ENCODE measurements around the gene CACNA1G. TPM values are rescaled to one million over a fixed set of nuclear protein-coding genes. Genes with fewer than 3 reads are reported as not detected.

The CACNA1G gene
- total RNA-seq, 1 donor from 2014 or later, result 0.05 TPM

DNA sequence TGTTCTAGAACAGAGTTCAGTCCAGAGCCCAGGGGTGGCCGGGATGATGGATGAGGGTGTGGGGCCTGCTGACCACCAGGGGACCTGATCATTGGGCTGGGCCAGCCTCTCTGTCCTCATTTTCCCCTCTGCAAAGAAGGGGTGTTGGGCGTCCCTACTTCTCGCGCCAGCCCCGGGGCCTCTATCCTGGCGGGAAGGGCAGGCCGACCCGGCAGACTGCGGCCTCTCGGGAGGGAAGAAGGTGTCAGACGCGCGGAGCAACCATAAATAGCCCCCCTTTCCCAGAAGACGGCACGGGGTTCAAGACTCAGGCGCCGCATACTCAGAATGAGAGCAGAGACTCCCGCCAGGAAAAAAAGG, 2.0 kb upstream of the CACNA1G start:
- no peaks in the 10 kb centered on the region for H3K36me3 Mint-ChIP-seq (ENCODE audit: low read depth)
- H3K27me3 Mint-ChIP-seq (ENCODE audit: insufficient read depth), result peaks cover 45% of the 10 kb centered on the region
- DNase-seq (ENCODE audit: low spot score), result no peak
- intact Hi-C loops (cut with micrococcal nuclease), result no loop called here
- H3K4me3 Mint-ChIP-seq, result peak overlapping the region; percentile 12
- peaks cover 11% of the 10 kb centered on the region for H3K4me1 Mint-ChIP-seq (ENCODE audit: low read depth)
- H3K27ac Mint-ChIP-seq, result no peak overlapping the region
- H3K9me3 Mint-ChIP-seq, result no peaks in the 10 kb centered on the region

DNA sequence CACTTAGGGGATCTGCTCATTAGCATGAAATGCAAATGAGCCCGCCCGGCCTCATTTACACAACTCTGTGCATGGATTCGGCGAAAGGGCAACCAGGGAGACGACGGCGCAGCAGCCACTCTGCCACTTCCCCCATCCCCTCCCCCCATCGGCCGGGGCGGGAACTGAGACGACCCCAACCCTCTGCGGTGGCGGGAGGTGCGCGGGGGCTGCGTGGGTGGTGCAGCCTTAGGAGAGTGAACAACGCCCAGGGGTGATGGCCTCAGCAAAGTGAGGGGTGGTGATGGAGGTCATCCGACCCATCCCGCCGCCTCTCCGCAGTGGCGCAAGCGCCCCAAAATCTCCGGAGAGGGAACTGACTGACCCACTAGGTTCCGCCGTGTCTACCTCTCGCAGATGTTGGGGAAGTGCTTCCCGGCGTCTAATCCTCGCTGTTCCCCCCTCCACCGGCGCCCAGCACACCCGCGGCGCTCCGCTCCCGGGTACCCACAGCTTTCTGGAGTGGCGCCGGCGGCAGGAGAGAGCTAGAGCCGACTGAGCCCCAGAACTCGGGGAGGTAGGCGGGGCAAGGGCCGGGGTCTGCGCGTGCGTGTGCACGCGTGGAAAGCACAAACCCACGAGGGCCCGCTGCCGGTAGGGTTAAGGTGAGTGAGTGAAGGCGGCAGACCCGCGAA, 1.4 kb upstream of the CACNA1G start:
- Mint-ChIP-seq H3K4me3 (no peak overlapping the region), H3K27ac (no peak overlapping the region), H3K27me3 (ENCODE audit: insufficient read depth) (peaks cover 48% of the 10 kb centered on the region), H3K4me1 (ENCODE audit: low read depth) (peaks cover 11% of the 10 kb centered on the region), H3K36me3 (ENCODE audit: low read depth) (no peaks in the 10 kb centered on the region), H3K9me3 (no peaks in the 10 kb centered on the region)
- intact Hi-C loops (cut with micrococcal nuclease), result no loop called here
- no peak for DNase-seq (ENCODE audit: low spot score)

DNA sequence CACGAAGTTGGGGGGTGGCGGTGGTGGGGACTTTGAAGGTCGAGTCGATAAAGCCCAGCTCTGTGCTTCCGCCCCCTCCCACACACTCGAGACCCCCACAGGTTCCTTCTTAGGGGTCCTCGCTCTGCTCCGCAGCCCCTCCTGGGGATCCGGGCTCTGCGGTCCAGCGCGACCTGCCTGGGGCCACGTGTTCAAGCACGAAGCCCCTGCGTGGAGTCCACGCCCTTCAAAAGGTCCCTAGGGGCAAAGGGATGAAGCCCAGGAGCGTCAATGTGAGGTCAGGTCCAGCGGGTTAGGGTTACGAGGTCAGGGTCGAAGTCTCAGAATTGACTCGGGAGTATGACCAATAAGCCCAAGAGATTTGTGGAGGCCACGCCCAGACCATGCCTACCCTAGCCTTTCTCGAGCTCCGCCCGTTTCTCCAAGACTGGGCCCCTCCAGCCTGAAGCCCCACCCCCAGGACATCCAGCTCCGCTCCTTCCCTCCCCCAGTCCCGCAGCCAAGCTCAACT, 786 bp upstream of the CACNA1G start:
- Mint-ChIP-seq H3K4me3 (peak overlapping the region; percentile 70), H3K36me3 (ENCODE audit: low read depth) (no peaks in the 10 kb centered on the region), H3K9me3 (no peaks in the 10 kb centered on the region), H3K4me1 (ENCODE audit: low read depth) (peaks cover 11% of the 10 kb centered on the region), H3K27me3 (ENCODE audit: insufficient read depth) (peaks cover 53% of the 10 kb centered on the region), H3K27ac (no peak overlapping the region)
- intact Hi-C loops (cut with micrococcal nuclease), result loop anchor here (1.0 to 5.0 kb wide), 4 partner anchors 12 to 77 kb away; partner anchors contain the start of genes MYCBPAP and SPATA20
- no peak for DNase-seq (ENCODE audit: low spot score)

DNA sequence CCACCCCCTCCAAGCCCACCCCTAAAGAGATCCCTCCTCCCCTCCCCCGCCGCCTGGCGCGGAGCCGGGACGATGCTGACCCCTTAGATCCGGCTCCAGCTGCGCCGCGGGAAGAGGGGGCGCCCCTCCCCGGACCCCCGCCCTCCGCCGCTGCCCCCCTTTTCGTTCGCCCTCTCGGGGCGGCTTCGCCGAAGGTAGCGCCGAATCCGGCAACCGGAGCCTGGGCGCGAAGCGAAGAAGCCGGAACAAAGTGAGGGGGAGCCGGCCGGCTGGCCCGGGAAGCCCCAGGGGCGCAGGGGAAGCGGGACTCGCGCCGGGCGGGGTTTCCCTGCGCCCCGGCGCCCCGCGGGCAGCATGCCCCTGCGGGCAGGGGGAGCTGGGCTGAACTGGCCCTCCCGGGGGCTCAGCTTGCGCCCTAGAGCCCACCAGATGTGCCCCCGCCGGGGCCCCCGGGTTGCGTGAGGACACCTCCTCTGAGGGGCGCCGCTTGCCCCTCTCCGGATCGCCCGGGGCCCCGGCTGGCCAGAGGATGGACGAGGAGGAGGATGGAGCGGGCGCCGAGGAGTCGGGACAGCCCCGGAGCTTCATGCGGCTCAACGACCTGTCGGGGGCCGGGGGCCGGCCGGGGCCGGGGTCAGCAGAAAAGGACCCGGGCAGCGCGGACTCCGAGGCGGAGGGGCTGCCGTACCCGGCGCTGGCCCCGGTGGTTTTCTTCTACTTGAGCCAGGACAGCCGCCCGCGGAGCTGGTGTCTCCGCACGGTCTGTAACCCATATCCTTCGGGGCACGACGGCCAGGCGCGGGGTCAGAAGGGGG, 623 bp downstream of the CACNA1G start:
- Mint-ChIP-seq H3K4me3 (no peak overlapping the region), H3K9me3 (no peaks in the 10 kb centered on the region), H3K4me1 (ENCODE audit: low read depth) (peaks cover 11% of the 10 kb centered on the region), H3K36me3 (ENCODE audit: low read depth) (no peaks in the 10 kb centered on the region), H3K27me3 (ENCODE audit: insufficient read depth) (peaks cover 63% of the 10 kb centered on the region), H3K27ac (no peak overlapping the region)
- DNase-seq (ENCODE audit: low spot score), result no peak
- intact Hi-C loops (cut with micrococcal nuclease), result loop anchor here (1.0 to 5.0 kb wide), 4 partner anchors 14 to 79 kb away; partner anchors contain the start of genes MYCBPAP and SPATA20

DNA sequence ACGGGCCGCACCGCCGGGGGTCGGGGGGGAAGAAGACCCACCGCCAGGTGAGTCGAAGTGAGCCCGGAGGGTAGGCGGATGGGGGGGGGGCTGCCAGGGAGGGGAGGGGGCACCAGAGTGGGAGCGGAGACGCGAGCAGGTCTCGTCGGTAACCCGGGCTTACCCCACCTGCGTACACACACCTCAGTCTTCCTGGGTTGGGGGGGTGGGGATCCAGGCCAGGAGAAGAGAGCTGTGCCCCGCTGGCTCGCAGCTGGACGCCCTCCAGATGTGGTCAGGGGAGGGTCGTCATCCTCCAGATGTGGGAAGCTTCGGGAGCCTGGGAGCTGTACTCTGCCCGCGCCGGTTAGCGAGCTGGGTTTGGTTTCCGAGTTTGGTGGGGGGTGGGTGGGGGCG, 1.2 kb downstream of the CACNA1G start:
- Mint-ChIP-seq H3K4me1 (ENCODE audit: low read depth) (peaks cover 11% of the 10 kb centered on the region), H3K36me3 (ENCODE audit: low read depth) (no peaks in the 10 kb centered on the region), H3K9me3 (no peaks in the 10 kb centered on the region), H3K4me3 (no peak overlapping the region), H3K27me3 (ENCODE audit: insufficient read depth) (peaks cover 68% of the 10 kb centered on the region), H3K27ac (no peak overlapping the region)
- DNase-seq (ENCODE audit: low spot score), result no peak
- intact Hi-C loops (cut with micrococcal nuclease), result loop anchor here (5.0 kb wide), 1 partner anchor 54 kb away; the partner anchor contains the start of gene MYCBPAP

DNA sequence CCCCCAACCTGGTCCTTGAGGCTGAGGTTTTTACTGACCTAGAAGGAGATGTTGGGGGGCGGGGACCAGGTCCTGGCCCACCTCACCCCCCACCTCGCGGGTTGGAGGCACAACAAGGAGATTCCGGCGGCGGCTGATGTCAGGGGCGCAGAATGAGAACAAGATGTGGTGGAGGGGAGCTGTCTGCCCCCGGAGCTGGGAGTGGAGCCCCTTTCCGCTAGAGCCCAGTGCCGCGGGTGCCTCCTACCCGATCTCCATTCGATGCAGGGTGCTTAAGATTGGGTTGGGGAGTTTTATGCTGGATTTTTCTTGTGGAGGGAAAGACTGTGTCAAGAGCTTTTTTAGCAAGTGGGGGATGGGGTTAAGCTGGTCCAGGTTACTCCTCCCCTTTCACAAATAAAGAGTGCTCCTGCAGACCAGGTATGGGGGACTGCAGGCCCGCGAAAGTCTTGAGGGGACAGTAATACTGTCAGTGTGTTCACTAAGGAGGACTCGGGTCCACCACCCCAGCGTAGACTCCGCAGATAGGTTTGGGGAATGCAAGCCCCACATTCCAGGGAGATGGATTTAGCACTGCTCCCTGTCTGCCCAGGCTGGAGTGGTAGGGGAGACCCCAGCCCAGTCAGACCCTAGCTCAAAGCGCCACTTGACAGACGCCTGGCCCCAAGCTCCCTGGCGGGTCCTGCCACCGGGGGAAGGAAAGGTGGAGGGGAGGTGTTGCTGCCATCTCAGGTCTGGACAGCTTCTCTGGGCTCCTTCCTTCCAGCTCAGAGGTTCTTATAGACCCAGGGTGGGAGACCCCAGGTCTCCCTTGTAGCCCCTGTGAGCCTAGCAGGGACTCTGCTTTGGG, 2.0 kb downstream of the CACNA1G start:
- intact Hi-C loops (cut with micrococcal nuclease), result loop anchor here (5.0 kb wide), 1 partner anchor 55 kb away; the partner anchor contains the start of gene MYCBPAP
- no peak overlapping the region for H3K27ac Mint-ChIP-seq
- no peak for DNase-seq (ENCODE audit: low spot score)
- H3K4me3 Mint-ChIP-seq, result peak overlapping the region; percentile 66
- H3K9me3 Mint-ChIP-seq, result no peaks in the 10 kb centered on the region
- peaks cover 11% of the 10 kb centered on the region for H3K4me1 Mint-ChIP-seq (ENCODE audit: low read depth)
- peaks cover 68% of the 10 kb centered on the region for H3K27me3 Mint-ChIP-seq (ENCODE audit: insufficient read depth)
- H3K36me3 Mint-ChIP-seq (ENCODE audit: low read depth), result no peaks in the 10 kb centered on the region

DNA sequence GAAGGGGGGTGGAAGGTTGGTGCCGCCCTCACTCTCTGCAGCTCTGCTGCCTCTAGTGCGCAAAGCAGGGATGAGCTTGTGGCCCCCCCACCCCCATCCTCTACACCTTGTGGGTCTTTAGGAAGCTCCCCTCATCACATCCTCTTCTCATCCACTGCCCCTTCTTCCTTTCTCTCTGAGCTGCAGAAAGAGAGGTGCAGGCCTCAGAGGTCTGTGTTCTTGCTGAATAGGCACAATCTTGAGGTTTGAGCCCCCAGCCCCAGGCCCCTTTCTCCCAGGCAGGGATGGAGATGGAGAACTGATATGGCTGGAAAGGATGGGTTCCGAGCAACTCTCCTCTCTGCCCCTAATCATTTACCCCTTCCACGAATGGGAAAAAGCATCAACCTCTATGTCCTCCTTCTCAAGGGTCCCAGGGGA, 2.6 kb downstream of the CACNA1G start:
- H3K4me1 Mint-ChIP-seq (ENCODE audit: low read depth), result peaks cover 11% of the 10 kb centered on the region
- no peak overlapping the region for H3K27ac Mint-ChIP-seq
- H3K36me3 Mint-ChIP-seq (ENCODE audit: low read depth), result no peaks in the 10 kb centered on the region
- H3K9me3 Mint-ChIP-seq, result no peaks in the 10 kb centered on the region
- intact Hi-C loops (cut with micrococcal nuclease), result loop anchor here (5.0 kb wide), 1 partner anchor 56 kb away; the partner anchor contains the start of gene MYCBPAP
- no peak overlapping the region for H3K4me3 Mint-ChIP-seq
- DNase-seq (ENCODE audit: low spot score), result no peak
- H3K27me3 Mint-ChIP-seq (ENCODE audit: insufficient read depth), result peaks cover 65% of the 10 kb centered on the region

DNA sequence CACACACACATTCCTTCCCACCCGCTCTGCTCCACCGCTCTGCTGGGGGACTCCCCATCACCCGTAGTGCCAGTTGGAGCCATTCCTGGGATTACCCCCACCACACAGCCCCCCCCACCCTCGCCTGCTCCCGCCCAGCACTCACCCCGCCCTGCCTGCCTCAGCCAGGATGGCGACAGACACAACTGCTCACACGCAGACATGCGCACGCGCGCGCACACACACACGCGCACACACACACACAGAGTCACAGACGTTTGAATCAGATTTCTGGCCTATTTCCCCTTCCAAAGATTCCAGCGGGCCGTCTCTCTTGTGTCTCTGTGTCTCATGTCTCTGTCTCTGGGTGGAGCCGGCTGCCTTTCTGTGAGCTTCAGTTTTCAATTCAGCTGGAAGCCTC, 4.4 kb downstream of the CACNA1G start:
- peaks cover 9% of the 10 kb centered on the region for H3K4me1 Mint-ChIP-seq (ENCODE audit: low read depth)
- no peak overlapping the region for H3K27ac Mint-ChIP-seq
- no peaks in the 10 kb centered on the region for H3K36me3 Mint-ChIP-seq (ENCODE audit: low read depth)
- intact Hi-C loops (cut with micrococcal nuclease), result loop anchor here (5.0 kb wide), 1 partner anchor 58 kb away; the partner anchor contains the start of gene MYCBPAP
- DNase-seq (ENCODE audit: low spot score), result no peak
- H3K9me3 Mint-ChIP-seq, result no peaks in the 10 kb centered on the region
- no peak overlapping the region for H3K4me3 Mint-ChIP-seq
- peaks cover 58% of the 10 kb centered on the region for H3K27me3 Mint-ChIP-seq (ENCODE audit: insufficient read depth)

DNA sequence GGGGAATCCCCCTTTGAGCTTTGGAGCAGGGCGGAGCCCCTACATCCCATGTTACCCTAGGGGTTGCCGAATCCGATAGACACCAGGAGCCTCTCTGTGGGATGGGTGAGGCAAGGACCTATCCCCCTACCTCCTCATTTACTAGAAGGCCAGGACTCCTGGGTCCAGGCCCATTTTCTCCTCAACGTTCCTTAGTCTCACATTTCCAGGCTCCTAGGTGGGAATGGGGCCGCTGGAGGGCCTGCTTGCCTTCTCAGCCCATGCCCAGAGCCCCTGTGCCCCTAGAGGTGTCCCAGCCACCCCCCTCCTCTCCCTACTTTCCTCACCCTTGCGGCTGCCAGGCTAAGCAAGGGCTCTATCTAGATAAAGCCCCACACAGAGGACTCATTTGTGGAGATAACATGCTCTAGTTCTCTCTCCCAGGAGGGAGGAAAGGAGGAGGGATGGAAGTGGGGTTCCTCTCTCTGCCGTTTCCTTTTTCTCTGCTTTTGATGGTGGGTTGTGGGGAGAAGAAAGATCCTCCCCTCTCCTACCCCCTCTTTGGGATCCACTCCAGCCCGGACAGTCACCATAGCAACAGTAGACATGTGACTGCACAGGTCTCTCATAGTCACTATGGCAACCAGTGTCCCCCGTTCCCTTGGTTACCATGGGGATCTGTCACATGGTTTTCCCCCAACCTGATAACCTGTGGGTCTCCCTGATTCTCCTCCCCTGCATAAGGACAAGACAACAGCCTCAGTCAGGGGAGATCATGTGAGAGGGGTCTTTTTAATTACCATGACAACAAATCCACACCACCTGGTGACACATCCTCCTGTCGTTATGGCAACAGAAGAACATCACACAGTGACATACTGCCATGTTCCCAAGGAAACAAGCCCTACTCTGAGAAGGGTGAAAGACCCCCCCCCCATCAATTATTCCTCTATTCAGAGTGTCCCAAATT, 5.2 kb downstream of the CACNA1G start:
- Mint-ChIP-seq H3K27me3 (ENCODE audit: insufficient read depth) (peaks cover 54% of the 10 kb centered on the region), H3K27ac (no peak overlapping the region), H3K4me3 (no peak overlapping the region), H3K4me1 (ENCODE audit: low read depth) (peaks cover 5% of the 10 kb centered on the region), H3K9me3 (no peaks in the 10 kb centered on the region), H3K36me3 (ENCODE audit: low read depth) (no peaks in the 10 kb centered on the region)
- intact Hi-C loops (cut with micrococcal nuclease), result no loop called here
- no peak for DNase-seq (ENCODE audit: low spot score)

DNA sequence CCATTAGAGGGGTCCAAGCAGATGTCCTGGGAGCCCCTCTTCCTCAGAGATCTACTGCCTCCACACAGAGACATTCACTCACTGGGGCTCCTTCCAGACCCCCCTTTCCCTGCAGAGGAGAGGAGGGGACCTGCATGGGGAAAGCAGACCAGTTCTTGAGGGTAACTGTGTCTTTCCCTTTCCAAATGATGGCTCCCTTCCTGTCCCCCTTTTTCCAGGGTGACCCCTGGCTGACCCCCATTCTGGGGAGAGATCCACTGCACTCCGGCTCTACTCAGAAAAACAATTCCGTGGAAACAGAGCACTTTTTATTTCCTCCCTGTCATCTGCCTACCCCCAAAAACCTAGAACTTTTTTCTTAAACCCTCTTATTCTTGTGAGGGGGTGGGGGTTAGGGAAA, 6.4 kb downstream of the CACNA1G start:
- Mint-ChIP-seq H3K4me3 (no peak overlapping the region), H3K36me3 (ENCODE audit: low read depth) (no peaks in the 10 kb centered on the region), H3K27ac (no peak overlapping the region), H3K27me3 (ENCODE audit: insufficient read depth) (peaks cover 54% of the 10 kb centered on the region), H3K9me3 (no peaks in the 10 kb centered on the region), H3K4me1 (ENCODE audit: low read depth) (peaks cover 5% of the 10 kb centered on the region)
- intact Hi-C loops (cut with micrococcal nuclease), result no loop called here
- no peak for DNase-seq (ENCODE audit: low spot score)

DNA sequence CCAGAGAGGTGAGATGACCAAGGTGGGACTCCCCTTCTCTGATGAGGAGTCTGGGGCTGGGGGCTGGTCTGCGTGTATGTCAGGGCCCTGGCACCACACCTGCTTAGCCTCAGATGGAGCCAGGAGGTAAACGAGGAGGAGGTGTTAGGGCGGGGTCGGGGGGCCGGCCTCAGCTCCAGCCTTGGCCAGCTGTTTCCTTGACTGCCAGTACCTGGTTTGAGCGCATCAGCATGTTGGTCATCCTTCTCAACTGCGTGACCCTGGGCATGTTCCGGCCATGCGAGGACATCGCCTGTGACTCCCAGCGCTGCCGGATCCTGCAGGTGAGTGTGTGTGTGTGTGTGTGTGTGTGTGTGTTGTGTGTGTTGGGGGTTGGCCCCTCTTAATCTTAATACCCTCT, 8.1 kb downstream of the CACNA1G start:
- H3K9me3 Mint-ChIP-seq, result no peaks in the 10 kb centered on the region
- H3K4me3 Mint-ChIP-seq, result no peak overlapping the region
- peaks cover 38% of the 10 kb centered on the region for H3K27me3 Mint-ChIP-seq (ENCODE audit: insufficient read depth)
- DNase-seq (ENCODE audit: low spot score), result no peak
- no peak overlapping the region for H3K27ac Mint-ChIP-seq
- no peaks in the 10 kb centered on the region for H3K4me1 Mint-ChIP-seq (ENCODE audit: low read depth)
- no peaks in the 10 kb centered on the region for H3K36me3 Mint-ChIP-seq (ENCODE audit: low read depth)
- intact Hi-C loops (cut with micrococcal nuclease), result no loop called here
